Right renal cortex interstitium (tissue), 3 donors: ENCODE measurements around the gene LMAN1. TPM values are rescaled to one million over a fixed set of nuclear protein-coding genes. Genes with fewer than 3 reads are reported as not detected.
A peak's percentile ranks its signal among the peaks of the same experiment; 100 is the strongest.

Source experiments
- DNase-seq, 3 donors: peaks; one replicate each; pipeline ENCODE4 v3.0.0-alpha.2; 2013; ENCODE audit warnings: low read depth in 3 of 3, low spot score in 2 of 3
- polyA plus RNA-seq, 3 donors: library from polyadenylated mRNA; unstranded; fragments of 120-200 nt; gene quantifications; one replicate each; pipeline ENCODE4 v1.2.1, GENCODE V29; 2013; ENCODE audit not compliant: insufficient read length in 3 of 3

The LMAN1 gene
- 100 to 1,000 TPM; 108 to 114 (median 109) TPM for polyA plus RNA-seq

- peak; percentile 81 to 89 (median 87) for DNase-seq
These were observed at the start of gene LMAN1 for GRCh38 chr18:59358712-59359575. Gene LMAN1, minus strand, starts transcription at chr18:59359265. Its CDS starts 21 bp downstream, at chr18:59359244.

GRCh38 chr18:59402432-59403090, 43.5 kb upstream of the LMAN1 start:
- peak; percentile 38 to 63 (median 60) for DNase-seq

GRCh38 chr18:59400407-59400806, 41.3 kb upstream of the LMAN1 start:
- no peak for DNase-seq

- DNase-seq = no peak
These were observed 36.4 kb upstream of the LMAN1 start for GRCh38 chr18:59395226-59396175.

- DNase-seq = no peak
These were observed 34.3 kb upstream of the LMAN1 start for GRCh38 chr18:59393381-59393780.

- no peak for DNase-seq
These were observed 29.8 kb upstream of the LMAN1 start for GRCh38 chr18:59388817-59389216.

- no peak for DNase-seq
These were observed 28.9 kb upstream of the LMAN1 start for GRCh38 chr18:59387687-59388565.

- DNase-seq = no peak
These were observed 28.0 kb upstream of the LMAN1 start for GRCh38 chr18:59386909-59387686.

GRCh38 chr18:59385191-59385590, 26.1 kb upstream of the LMAN1 start:
- DNase-seq = no peak

GRCh38 chr18:59383851-59384250, 24.8 kb upstream of the LMAN1 start:
- DNase-seq = no peak

- DNase-seq = no peak
These were observed 23.3 kb upstream of the LMAN1 start for GRCh38 chr18:59382383-59382782.

GRCh38 chr18:59381949-59382348, 22.9 kb upstream of the LMAN1 start:
- no peak for DNase-seq

GRCh38 chr18:59380706-59381105, 21.6 kb upstream of the LMAN1 start:
- no peak for DNase-seq

- no peak for DNase-seq
These were observed 20.9 kb upstream of the LMAN1 start for GRCh38 chr18:59379772-59380522.

GRCh38 chr18:59377613-59378337, 18.7 kb upstream of the LMAN1 start:
- no peak for DNase-seq

- DNase-seq = no peak
These were observed 17.4 kb upstream of the LMAN1 start for GRCh38 chr18:59376351-59376935.

- DNase-seq = no peak
These were observed 15.1 kb upstream of the LMAN1 start for GRCh38 chr18:59374128-59374527.
